Myocyte (in vitro differentiated cells): ENCODE data around the gene NUDT3. TPM values are rescaled to one million over a fixed set of nuclear protein-coding genes. Genes with fewer than 3 reads are reported as not detected.
"Not testable (repeated sequence)": the region's sequence is repeated elsewhere in the genome, so short reads cannot be mapped to it uniquely, and the experiment has no call there.

ENCODE experiments used
- DNase-seq: peaks from one replicate; pipeline ENCODE4 v3.0.0-alpha.2; 2012; ENCODE audit warnings: low read depth
- total RNA-seq: library from RNA; depleted of rRNA; stranded (reverse); fragments of >200 nt; gene quantifications from 2 replicates; pipeline ENCODE4 v1.2.3, GENCODE V29; 2014

NUDT3 gene
- total RNA-seq, 1 donor from 2014 or later: 45.9 TPM

DNA sequence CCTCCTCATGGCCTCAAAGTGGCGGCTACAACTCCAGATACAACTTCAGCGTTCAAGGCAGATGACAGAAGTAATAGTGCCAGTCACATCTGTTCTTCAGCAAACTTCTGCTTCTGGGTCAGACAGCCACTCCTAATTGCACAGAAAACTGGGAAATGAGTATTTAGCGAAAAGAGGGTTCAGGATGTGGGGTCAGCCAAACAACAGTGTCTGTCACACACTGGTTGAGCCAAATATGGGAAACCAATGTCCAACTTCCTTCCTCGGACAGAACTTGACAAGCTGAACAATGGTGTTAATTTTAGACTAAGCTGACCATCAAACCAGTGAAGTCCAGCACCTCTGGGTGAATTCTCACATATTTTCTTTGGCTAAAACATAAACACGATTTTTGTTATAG lies 22.1 kb downstream of the NUDT3 start:
- DNase-seq: no peak

DNA sequence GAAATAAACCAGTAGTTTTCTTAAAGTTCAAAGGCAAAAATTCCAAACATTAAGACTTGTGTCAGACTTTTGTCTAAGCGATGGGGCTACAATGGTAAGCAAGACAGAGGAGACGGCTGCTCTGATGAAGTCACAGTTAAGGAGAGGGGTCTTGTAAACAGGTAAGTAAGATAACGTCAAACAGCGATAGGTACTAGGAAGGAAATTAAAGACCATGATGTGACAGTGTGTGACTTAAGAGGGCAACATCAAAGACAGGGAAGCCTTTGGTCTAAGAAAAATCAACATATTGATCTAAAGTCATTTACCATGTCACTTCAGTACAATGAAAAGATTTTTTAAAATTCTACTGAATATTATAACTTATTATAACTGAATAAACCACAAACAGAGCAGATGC lies 23.1 kb downstream of the NUDT3 start:
- no peak for DNase-seq

DNA sequence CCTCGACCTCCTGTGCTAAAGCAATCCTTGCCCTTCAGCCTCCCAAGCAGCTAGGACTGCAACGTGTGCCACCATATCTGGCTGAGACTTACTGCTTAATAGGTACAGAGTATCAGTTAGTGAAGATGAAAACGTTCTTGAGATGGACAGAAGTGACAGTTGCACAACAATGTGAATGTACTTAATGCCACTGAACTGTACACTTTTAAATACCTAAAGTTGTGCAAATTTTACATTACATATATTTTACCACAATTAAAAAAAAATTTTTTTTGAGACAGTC lies 25.9 kb downstream of the NUDT3 start:
- no peak for DNase-seq

DNA sequence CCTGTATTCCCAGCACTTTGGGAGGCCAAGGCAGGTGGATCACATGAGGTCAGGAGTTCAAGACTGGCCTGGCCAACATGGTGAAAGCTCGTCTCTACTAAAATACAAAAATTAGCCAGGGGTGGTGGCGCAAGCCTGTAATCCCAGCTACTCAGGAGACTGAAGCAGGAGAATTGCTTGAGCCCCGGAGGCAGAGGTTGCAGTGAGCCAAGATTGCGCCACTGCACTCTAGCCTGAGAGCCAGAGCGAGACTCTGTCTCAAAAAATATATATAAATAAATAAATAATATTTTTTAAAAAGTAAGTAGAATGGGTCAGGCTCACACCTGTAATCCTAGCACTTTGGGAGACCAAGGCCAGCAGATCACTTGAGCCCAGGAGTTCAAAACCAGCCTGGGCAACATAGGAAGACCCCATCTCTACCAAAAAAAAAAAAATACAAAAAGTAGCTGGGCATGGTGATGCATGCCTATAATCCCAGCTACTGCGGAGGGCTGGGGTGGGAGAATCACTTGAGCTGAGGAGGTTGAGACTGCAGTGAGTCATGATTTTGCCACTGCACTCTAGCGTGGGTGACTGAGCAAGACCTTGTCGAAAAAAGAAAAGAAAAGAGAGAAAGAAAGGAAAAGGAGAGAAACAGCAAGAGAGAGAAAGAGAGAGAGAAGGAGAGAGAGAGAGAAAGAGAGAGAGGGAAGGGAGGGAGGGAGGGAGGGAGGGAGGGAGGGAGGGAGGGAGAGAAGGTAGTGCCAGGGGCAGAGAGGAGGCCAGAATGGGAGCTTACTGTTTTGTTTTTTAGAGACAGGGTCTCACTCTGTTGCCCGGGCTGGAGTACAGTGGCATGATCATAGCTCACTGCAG lies 26.5 kb downstream of the NUDT3 start:
- DNase-seq: peak; percentile 48

DNA sequence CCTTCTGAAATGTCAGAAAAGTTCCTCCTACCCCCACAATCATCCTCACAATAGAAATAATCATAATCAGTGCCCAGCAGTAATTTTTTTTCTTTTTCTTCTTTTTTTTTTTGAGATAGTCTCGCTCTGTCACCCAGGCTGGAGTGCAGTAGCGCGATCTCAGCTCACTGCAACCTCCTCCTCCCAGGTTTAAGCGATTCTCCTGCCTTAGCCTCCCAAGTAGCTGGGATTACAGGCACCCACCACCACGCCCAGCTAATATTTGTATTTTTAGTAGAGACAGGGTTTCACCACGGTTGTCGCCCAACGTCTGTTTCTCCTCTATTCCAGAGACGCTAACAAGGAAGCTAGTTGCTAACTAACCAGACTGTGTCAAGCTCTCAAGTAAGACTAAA lies 28.8 kb downstream of the NUDT3 start:
- DNase-seq: not testable (repeated sequence)

DNA sequence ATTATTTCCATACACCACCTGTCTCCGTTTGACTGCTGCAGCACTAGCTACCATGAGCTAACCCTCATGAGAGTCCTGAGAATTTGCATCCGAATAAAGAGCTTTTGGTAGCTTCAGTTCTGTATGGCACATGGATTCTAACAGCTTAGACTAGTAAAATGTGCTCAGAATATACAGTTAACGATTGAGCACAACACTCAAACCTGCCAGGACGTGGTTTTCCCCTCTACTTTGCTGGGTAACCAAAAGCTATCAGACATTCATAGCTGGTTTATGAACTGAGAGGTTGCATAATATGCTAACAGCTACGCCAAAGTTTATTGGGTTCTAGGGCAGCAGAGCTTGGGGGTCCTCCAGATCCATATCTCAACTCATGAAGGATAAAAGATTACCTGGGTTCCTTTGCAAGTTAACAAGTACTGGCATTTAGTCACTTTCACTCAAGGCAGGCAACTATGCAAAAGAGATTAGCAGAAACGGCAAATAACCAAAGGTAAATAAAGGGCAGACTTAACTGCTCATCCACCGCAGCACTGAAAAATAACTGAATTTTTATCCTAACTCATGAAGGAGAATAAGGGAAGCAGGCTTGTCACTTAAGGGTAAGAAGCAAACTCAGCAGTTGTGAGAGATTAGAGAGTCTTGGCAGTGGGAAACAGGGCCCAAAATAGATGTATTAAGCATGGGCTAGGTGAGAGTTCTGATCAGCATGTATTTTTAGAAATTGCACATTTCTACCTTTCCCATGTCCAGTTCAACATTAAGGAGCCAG lies 29.4 kb downstream of the NUDT3 start:
- DNase-seq: peak; percentile 56

DNA sequence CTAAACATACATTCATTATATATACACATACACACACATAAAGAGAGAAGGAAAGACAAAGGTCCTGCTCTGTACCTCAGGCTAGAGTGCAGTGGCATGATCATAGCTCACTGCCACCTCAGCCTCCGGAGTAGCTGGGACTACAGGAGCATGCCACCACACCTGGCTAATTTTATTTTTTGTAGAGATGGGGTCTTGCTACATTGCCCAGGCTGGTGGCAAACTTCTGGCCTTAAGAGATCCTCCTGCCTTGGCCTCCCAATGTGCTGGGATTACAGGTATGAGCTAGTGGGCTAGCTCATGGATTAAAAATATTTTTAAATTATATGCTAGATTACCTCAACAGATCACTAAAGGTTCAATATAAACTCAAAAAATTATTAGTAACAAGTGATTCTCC lies 30.3 kb downstream of the NUDT3 start:
- DNase-seq: no peak

DNA sequence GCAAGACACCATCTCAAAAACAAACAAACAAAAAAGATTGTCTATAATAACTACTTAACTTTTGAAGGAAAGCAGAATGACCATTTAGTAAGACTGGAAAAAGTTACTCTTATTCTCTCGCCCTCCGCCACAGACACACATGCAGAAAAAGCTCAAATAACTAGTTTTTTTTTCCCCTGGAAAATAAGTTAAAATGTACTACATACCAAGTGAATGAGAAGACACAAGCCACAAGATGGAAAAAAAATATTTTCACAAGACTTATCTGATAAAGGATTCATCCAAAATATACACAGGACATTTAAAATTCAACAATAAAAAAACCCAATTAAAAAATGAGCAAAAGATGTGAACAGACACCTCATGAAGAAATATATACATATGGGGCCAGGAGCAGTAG lies 31.9 kb downstream of the NUDT3 start:
- peak; percentile 19 for DNase-seq

DNA sequence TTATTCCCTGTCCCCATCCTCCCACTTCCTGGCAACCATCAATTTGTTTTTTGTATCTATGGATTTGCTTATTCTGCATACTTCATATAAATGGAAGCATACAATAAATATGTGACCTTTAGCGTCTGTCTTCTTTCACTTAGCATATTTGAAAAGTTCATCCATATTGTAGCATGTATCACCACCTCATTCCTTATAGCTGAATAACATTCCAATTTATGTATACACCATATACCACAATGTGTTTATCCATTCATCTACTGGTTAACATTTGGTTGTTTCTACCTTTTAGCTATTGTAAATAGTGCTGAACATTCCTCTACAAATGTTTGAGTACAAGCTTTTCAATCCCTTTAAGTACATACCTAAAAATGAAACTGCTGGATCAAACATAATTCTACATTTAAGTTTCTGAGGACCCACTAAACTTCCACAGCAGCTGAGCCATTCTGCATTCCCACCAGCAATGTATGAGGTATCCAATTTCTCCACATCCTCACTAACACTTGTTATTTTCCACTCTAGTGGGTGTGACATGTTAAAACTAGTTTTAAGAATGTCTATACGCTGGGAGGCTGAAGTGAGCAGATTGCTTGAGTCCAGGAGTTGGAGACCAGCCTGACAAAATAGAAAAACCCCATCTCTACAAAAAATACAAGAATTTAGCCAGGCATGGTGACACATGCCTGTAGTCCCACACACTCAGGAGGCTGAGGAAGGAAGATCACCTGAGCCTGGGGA lies 32.9 kb downstream of the NUDT3 start:
- DNase-seq: peak; percentile 42

DNA sequence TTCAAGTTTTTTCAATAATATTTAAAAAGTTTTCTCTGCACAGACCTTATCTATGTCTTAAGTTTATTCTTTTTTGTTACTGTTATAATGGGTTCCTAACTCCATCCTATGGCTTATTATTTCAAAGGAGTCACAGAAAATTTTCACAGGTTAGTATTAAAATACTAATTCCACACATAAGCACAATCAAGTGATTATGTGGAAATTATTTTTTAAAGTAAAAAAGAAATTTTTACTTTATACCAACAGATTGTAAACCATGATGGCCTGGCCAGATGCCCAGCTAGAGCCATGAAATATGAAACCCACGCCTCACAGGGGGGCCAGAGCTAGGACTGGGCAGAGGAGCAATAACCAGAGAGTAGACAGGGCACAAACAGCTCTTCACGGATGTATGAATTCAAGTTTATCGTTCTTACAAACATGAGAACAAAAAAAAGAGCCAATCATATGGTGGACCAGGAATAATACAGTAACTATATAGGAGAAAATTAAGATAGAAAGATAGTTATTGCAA lies 34.0 kb downstream of the NUDT3 start:
- peak; percentile 81 for DNase-seq

DNA sequence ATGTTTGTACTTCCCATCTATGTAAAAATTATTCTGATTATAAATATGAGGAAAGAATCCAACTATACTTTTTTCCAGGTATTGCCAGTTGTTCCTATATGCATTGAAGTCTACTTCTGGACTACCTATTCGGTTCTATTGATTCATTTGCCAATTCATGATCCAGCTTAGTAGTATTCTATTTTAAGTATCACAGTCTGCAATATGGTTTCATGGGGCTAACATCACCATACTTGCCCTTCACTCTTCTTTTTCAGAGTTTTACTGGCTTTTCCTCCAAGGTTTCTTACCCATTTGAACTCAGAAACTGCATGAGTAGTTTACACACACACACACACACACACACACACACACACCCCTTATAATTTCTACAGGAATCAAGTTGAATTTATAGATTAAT lies 34.5 kb downstream of the NUDT3 start:
- DNase-seq: no peak

DNA sequence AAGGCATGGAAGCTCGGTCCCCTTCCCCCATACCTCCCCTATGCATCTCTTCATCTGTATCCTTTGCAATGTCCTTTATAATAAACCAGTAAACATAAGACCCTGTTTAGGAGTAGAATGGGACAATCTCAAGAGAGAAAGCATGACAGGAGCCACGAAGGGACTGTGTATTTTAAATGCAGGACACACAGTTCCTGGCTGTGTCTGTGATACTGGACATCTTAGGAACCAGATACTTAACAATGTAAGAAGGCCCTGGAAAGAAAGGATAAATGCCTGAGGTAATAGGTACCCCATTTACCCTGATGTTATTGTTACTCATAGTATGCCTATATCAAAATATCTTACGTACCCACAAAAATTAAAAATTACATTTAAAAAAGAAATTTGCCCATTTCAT lies 36.6 kb downstream of the NUDT3 start:
- no peak for DNase-seq

DNA sequence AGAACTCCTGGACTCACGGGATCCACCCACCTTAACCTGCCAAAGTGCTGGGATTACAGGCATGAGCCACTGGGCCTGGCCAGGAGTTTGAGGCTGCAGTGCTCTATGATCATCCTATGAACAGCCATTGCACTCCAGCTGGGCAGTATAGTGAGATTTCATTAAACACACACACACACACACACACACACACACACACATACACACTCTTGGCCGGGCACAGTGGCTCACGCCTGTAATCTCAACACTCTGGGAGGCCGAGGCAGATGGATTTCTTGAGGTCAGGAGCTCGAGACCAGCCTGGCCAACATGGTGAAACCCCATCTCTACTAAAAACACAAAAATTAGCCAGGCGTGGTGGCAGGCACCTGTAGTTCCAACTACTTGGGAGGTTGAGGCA lies 38.2 kb downstream of the NUDT3 start:
- DNase-seq: not testable (repeated sequence)

DNA sequence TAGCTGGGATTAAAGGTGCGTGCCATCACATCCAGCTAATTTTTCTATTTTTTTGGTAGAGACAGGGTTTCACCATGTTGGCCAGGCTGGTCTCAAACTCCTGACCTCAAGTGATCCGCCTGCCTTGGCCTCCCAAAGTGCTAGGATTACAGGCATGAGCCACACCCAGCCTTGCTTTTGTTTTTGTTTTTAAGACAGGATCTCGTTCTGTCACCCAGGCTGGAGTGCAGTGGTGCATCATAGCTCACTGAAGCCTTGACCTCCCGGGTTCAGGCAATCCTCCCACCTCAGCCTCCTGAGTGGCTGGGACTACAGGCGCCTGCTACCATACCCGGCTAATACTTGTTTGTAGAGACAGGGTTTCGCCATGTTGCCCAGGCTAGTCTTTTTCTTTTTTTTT lies 38.9 kb downstream of the NUDT3 start:
- not testable (repeated sequence) for DNase-seq

DNA sequence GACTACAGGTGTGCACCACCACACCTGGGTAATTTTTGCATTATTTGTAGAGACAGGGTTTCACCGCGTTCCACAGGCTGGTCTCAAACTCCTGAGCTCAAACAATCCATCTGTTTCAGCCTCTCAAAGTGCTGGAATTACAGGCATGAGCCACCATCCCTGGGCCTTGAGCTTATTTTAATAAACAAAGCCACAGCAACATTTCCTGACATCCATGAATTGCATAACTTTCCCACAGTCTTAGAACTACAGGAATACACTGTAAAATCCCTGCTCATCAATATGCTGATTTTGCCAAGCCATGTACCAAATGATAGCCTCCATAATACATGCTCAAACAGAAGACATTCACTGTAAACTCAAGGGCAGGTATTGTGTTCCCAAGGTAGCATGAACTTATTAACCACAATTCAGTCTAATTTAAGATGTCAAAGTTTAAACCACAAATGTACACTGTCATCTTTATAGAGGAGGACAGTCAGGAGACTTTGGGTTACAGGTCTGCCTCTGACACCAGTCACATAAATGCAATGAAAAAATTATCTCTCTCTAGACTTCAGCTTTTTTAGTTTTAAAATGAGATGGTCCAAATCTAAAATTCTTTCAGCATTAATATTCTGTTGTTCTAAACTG lies 40.0 kb downstream of the NUDT3 start:
- peak; percentile 45 for DNase-seq

DNA sequence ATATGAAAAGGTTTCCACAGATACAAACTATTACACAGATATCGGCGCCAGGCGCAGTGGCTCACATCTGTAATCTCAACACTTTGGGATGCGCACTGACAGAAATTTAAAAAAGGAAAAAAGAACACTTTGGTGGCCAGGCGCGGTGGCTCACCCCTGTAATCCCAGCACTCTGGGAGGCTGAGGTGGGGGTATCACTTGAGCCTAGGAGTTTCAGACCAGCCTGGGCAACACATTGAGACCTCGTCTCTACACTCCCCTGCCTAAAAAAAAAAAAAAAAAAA lies 41.6 kb downstream of the NUDT3 start:
- no peak for DNase-seq

DNA sequence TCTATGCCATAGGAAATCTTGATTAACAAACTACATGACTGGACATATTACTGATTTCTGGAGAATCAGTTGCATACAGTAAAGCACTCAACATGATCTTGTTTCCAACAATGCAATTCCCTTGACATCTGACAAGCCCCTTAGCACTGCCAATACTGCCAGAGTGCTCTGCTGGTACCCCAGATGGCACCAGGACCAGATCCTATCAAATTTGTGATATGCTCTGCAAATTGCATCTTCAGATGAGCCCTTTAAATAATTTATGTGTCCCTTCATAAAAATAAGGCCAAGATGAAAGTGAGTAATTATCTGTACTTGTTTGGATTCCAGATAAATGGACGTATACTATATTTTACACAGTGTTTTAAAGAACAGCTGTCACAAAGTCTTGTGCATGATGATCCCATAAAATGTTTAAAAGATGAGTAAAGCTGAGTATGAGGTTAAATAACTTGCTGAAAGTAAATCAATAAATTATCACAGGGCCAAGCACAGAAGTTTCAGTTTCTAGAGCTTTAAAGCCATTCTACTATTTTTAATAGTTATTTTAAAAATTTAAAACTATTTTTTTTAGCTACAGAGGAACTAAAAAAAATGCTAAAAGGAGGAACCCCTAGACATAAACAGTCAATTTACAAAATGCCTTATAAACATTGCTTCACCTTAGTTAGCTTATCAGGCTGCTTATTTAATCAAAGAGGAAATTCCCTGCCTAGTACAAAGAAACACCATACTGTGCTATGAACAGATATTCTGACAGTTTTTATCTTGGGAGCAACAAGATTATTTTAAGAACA lies 42.1 kb downstream of the NUDT3 start:
- no peak for DNase-seq

DNA sequence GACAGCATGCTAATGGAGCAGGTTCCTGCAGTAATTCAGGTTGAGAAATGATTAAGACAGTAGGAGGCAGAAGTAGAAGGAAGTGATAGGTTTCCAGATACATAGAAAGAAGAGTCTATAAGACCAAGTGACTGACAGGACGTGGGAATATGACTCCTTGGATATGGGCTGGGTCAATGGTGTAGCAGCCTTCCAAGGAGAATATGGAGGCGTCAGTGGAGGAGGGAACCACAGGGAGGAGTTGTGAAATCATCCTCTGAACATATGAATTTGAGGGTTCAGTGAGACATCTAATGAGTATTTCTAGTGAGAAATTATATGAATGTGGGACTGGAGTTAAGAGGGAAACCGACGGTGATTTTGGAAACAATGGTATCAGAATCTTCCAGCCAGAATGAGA lies 43.3 kb downstream of the NUDT3 start:
- DNase-seq: no peak

DNA sequence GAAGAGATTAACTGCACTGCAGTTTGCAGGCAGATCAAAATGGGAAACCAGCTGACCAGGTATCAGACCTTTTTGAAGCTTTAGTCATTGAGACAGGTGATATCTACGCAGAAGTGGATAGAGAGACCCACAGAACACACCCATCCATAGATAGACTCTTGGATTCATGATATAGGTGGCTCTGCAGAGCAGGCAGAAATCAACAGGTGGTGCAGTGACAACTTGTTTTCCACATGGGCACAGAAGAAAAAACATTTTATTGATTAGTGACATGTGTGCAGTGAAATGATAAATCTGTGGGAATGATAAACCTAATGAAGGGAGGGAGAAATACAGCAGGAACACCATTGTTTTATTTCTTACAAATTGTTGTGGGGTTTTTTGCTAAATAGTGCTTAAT lies 45.2 kb downstream of the NUDT3 start:
- no peak for DNase-seq

DNA sequence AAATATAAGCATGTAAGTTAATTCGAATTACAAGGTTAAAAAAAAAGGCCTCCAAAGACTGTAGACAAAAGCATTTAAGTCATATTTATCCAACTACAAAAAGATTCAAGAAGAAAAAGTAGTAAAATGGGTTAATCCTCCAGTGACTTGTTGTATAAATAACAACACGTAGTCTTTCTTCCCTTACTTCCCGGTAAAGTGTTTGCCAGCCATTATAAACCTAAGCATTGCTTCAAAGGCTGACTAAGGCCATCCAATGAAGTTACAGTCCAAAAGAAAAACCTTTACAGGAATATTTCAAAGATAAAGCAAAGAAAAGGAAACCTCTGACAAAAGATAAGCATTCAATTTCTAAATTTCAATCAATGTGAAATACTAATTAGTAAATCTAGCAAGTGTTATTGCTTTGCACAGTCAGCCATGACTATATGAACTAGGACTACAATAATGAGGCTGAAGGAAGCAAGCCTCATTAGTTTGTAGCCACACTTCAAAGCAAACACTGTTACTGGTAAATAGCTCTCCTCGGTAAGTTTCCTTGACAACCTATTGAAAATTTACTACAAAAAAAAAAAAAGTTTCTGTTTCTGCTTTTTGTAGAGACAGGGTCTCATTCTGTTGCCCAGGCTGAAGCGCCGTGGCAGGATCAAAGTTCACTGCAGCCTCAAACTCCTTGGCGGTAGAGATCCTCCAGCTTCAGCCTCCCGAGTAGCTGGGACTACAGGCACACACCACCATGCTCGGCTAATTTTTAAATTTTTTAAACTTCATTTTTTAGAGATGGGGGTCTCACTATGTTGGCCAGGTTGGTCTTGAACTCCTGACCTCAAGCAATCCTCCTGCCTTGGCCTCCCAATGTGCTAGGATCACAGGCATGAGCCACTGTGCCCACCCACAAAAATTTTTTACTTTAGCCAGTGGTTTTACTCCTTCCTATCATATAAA lies 46.0 kb downstream of the NUDT3 start:
- no peak for DNase-seq
